K562 (cell line): ENCODE measurements around the gene DNAH8. TPM values are rescaled to one million over a fixed set of nuclear protein-coding genes. Genes with fewer than 3 reads are reported as not detected.

Experiments
- ATAC-seq: fragments of 200-7000 bp; cut with Tn5 transposase; 3 replicates; pipeline ENCODE4 v1.9.1; 2020; ENCODE audit warnings: moderate library complexity
- BruUV-seq: library from RNA; stranded (reverse); fragments of 400-500 nt; replicated peaks from 2 replicates; lab custom pipeline; 2021; lab: Mats Ljungman, UMichigan
- CTCF ChIA-PET: fragments of 300-600 bp; formaldehyde crosslinking; extraction: SDS; loops from one replicate; lab custom pipeline; 2021; ENCODE audit warnings: low intra/inter-chr PET ratio; lab: Yijun Ruan, JAX
- POLR2A ChIA-PET: fragments of 300-600, 350-650 bp; sonication (Branson Sonifier 250); formaldehyde crosslinking; extraction: SDS; loops from one replicate; lab custom pipeline; 2021; ENCODE audit warnings: antibody characterized with exemption, inconsistent platforms; lab: Yijun Ruan, JAX
- DNase-seq, 4 experiments: peaks; one replicate each; pipeline versions ENCODE4 v3.0.0 to v3.0.0-alpha.2; 2011 to 2018; ENCODE audit warnings: low spot score in 3 of 4, mixed read lengths in 3 of 4; ENCODE audit errors: extremely low read depth in 1 of 4
- FAIRE-seq: peaks from 2 replicates; lab custom pipeline; 2011; peaks lifted over from hg19 to GRCh38; lab: Jason Lieb, UNC
- H2AFZ ChIP-seq: 2 replicates; pipeline ENCODE4 v1.6.0; 2011; ENCODE audit warnings: low read depth, low read length, control low read depth, inconsistent platforms
- H3K27ac ChIP-seq: fragments of 200-600 bp; 3 replicates; pipeline ENCODE4 v1.8.0; 2011; ENCODE audit warnings: low read depth, mild to moderate bottlenecking, control low read depth, inconsistent platforms, low read length, moderate library complexity, mixed read lengths; ENCODE audit errors: extremely low read depth
- H3K27me3 ChIP-seq, 2 experiments: fragments of 300-600 bp in 1 of 2; 2 replicates in 1 of 2; 3 replicates in 1 of 2; pipeline versions ENCODE4 v1.6.0 to v1.8.0; 2011; ENCODE audit warnings: inconsistent platforms in 2 of 2, low read length in 2 of 2, mild to moderate bottlenecking in 1 of 2, mixed read lengths in 1 of 2, moderate library complexity in 1 of 2; ENCODE audit not compliant: control insufficient read depth in 2 of 2, insufficient read depth in 2 of 2
- H3K36me3 ChIP-seq: fragments of 300-600 bp; 3 replicates; pipeline ENCODE4 v1.8.0; 2011; ENCODE audit warnings: mild to moderate bottlenecking, low read length, inconsistent platforms; ENCODE audit not compliant: control insufficient read depth, insufficient read depth
- H3K4me1 ChIP-seq, 2 experiments: fragments of 200-600 bp in 1 of 2; replicated peaks in 1 of 2; 2 replicates in 1 of 2; 3 replicates in 1 of 2; pipeline versions ENCODE4 v1.5.1 to v1.8.0; 2011; ENCODE audit warnings: inconsistent platforms in 2 of 2, low read length in 2 of 2, mild to moderate bottlenecking in 1 of 2, mixed read lengths in 1 of 2, moderate library complexity in 1 of 2; ENCODE audit not compliant: control insufficient read depth in 2 of 2, insufficient read depth in 2 of 2
- H3K4me2 ChIP-seq: 2 replicates; pipeline ENCODE4 v1.6.1; 2011; ENCODE audit warnings: low read length, control low read depth, inconsistent platforms, mixed read lengths; ENCODE audit not compliant: insufficient read depth
- H3K4me3 ChIP-seq: fragments of 200-600 bp; sonication (generic), shearing (Covaris generic); 2 replicates; pipeline ENCODE4 v1.5.1; 2016; ENCODE audit warnings: control low read depth, inconsistent platforms
- H3K79me2 ChIP-seq: fragments of 200-600 bp; 3 replicates; pipeline ENCODE4 v1.8.0; 2011; ENCODE audit warnings: low read length, inconsistent platforms; ENCODE audit not compliant: control insufficient read depth, insufficient read depth
- H3K9ac ChIP-seq, 2 experiments: 2 replicates each; pipeline versions ENCODE4 v1.6.0 to v1.6.1; 2011; ENCODE audit warnings: low read depth in 2 of 2, low read length in 2 of 2, control low read depth in 1 of 2, inconsistent platforms in 1 of 2, mild to moderate bottlenecking in 1 of 2, mixed read lengths in 1 of 2; ENCODE audit not compliant: insufficient read depth in 1 of 2
- H3K9me1 ChIP-seq: one replicate; pipeline ENCODE4 v1.6.0; 2011; ENCODE audit warnings: inconsistent platforms, mild to moderate bottlenecking, low read length, moderate library complexity; ENCODE audit not compliant: control insufficient read depth, insufficient read depth
- H3K9me3 ChIP-seq: replicated peaks from 2 replicates; pipeline ENCODE4 v1.5.1; 2011; ENCODE audit warnings: low read depth, low read length, inconsistent platforms; ENCODE audit not compliant: control insufficient read depth, insufficient read depth
- H4K20me1 ChIP-seq: replicated peaks from 2 replicates; pipeline ENCODE4 v1.6.1; 2011; ENCODE audit warnings: low read length, inconsistent platforms, mixed read lengths; ENCODE audit not compliant: control insufficient read depth, insufficient read depth
- ATF3 ChIP-seq, 2 experiments: fragments of 450-650 bp in 1 of 2; sonication (generic) in 1 of 2; formaldehyde crosslinking in 1 of 2; IDR thresholded peaks in 1 of 2; conservative IDR thresholded peaks in 1 of 2; 2 replicates each; pipeline versions ENCODE4 v1.6.1 to v1.8.1; 2016 to 2023; ENCODE audit warnings: mild to moderate bottlenecking in 2 of 2, moderate library complexity in 2 of 2, inconsistent platforms in 1 of 2, missing genetic modification reagents in 1 of 2
- BDP1 ChIP-seq: IDR thresholded peaks from 3 replicates; pipeline ENCODE4 v1.6.1; 2011; ENCODE audit not compliant: insufficient read length, insufficient read depth
- CSDE1 ChIP-seq, 2 experiments: fragments of 450-650 bp; IDR thresholded peaks; 2 replicates each; pipeline ENCODE4 v1.6.1; 2016; ENCODE audit warnings: mild to moderate bottlenecking in 1 of 2
- ESRRA ChIP-seq: fragments of 450-650 bp; IDR thresholded peaks from 2 replicates; pipeline ENCODE4 v1.6.1; 2014; ENCODE audit warnings: low read depth, mild to moderate bottlenecking, moderate library complexity, borderline replicate concordance
- FUS ChIP-seq: fragments of 200-400 bp; formaldehyde crosslinking; optimal IDR thresholded peaks from 2 replicates; pipeline ENCODE3; 2017; ENCODE audit warnings: low read depth, low read length
- HNRNPUL1 ChIP-seq: fragments of 200-400 bp; formaldehyde crosslinking; IDR thresholded peaks from 2 replicates; pipeline ENCODE4 v1.6.1; 2017; ENCODE audit warnings: low read length
- HSF4 ChIP-seq: fragments of 250-450 bp; sonication (Bioruptor Pico); IDR thresholded peaks from 2 replicates; pipeline ENCODE4 v2.1.2; 2022; ENCODE audit warnings: mild to moderate bottlenecking, moderate library complexity, borderline replicate concordance
- KLF6 ChIP-seq: fragments of 250-450 bp; sonication (Bioruptor Pico); IDR thresholded peaks from 2 replicates; pipeline ENCODE4 v1.4.0; 2020; ENCODE audit warnings: mild to moderate bottlenecking, moderate library complexity, borderline replicate concordance
- LEF1 ChIP-seq: fragments of 450-650 bp; IDR thresholded peaks from 2 replicates; pipeline ENCODE4 v1.6.1; 2016; ENCODE audit warnings: mild to moderate bottlenecking
- MBD2 ChIP-seq: sonication (generic); IDR thresholded peaks from 2 replicates; pipeline ENCODE4 v1.6.1; 2016; ENCODE audit warnings: low read depth, borderline replicate concordance
- MXI1 ChIP-seq: IDR thresholded peaks from 2 replicates; pipeline ENCODE4 v1.6.1; 2011; ENCODE audit warnings: low read depth, mild to moderate bottlenecking, improper control_type of control experiment, low read length
- PHB ChIP-seq: fragments of 250-450 bp; sonication (Bioruptor Pico); IDR thresholded peaks from 2 replicates; pipeline ENCODE4 v1.5.0; 2021
- TEAD4 ChIP-seq, 2 experiments: sonication (generic) in 1 of 2; formaldehyde crosslinking in 1 of 2; IDR thresholded peaks; 2 replicates each; pipeline versions ENCODE4 v1.6.1 to v1.8.0; 2012 to 2022; ENCODE audit warnings: borderline replicate concordance in 1 of 2, inconsistent platforms in 1 of 2, low read length in 1 of 2, mild to moderate bottlenecking in 1 of 2, missing genetic modification reagents in 1 of 2
- TRIM24 ChIP-seq, 2 experiments: fragments of 450-650 bp; IDR thresholded peaks; 2 replicates each; pipeline ENCODE4 v1.6.1; 2016
- ZBTB2 ChIP-seq: fragments of 450-650 bp; IDR thresholded peaks from 2 replicates; pipeline ENCODE4 v1.6.1; 2016; ENCODE audit warnings: antibody characterized with exemption
- ZHX1 ChIP-seq: fragments of 150-350 bp; conservative IDR thresholded peaks from 2 replicates; pipeline ENCODE4 v1.6.1; 2014; ENCODE audit warnings: low read length
- ZNF134 ChIP-seq: fragments of 250-450 bp; sonication (Bioruptor Pico); conservative IDR thresholded peaks from 2 replicates; pipeline ENCODE4 v1.4.0; 2020
- ZNF23 ChIP-seq: fragments of 250-450 bp; sonication (Bioruptor Pico); IDR thresholded peaks from 2 replicates; pipeline ENCODE4 v1.4.0; 2020; ENCODE audit warnings: mild to moderate bottlenecking
- ZNF766 ChIP-seq: fragments of 200-800 bp; sonication (Bioruptor generic); conservative IDR thresholded peaks from 2 replicates; pipeline ENCODE4 v1.6.1; 2016; ENCODE audit warnings: missing genetic modification characterization, missing compliant biosample characterization
- WGBS: fragments of 100-300 bp; shearing (Covaris generic); methylation state at CpG from one replicate; pipeline ENCODE4 v1.1.6; 2016; ENCODE audit warnings: low coverage, mixed read lengths; ENCODE audit not compliant: insufficient coverage; ENCODE audit errors: missing lambda C conversion rate; 5-methylcytosine and 5-hydroxymethylcytosine counted together
- in situ Hi-C: fragments of 300-500 bp; cut with MboI; formaldehyde crosslinking; loops from 4 replicates; pipeline ENCODE4 v1.15.0; 2018; ENCODE audit warnings: inconsistent platforms, mixed read lengths
- intact Hi-C: fragments of 100-400 bp; cut with micrococcal nuclease; formaldehyde crosslinking; loops from 2 replicates; pipeline ENCODE4 v1.14.2; 2022
- polyA plus RNA-seq, 8 experiments: library from polyadenylated mRNA; depleted of rRNA in 4 of 8; stranded (reverse) in 5 of 8; unstranded in 3 of 8; fragments of >200 nt; fragmentation: Nextera tagmentation in 2 of 8; fragmentation: Illumina TruSeq in 1 of 8; extraction: Ambion mirVana in 2 of 8; extraction: Trizol in 1 of 8; gene quantifications; 2 replicates each; pipeline versions ENCODE4 v1.2.1 to v1.2.3, GENCODE V29; 2011 to 2014; ENCODE audit warnings: inconsistent platforms in 1 of 8, missing spikeins in 1 of 8
- total RNA-seq, 7 experiments: library from RNA; depleted of rRNA in 6 of 7; stranded (reverse); fragments of >200 nt in 6 of 7; fragmentation: Illumina TruSeq in 2 of 7; extraction: Trizol in 2 of 7; gene quantifications; 2 replicates each; pipeline versions ENCODE4 v1.2.1 to v1.2.3, GENCODE V29; 2011 to 2021; ENCODE audit warnings: low replicate concordance in 1 of 7

Gene DNAH8
- total and polyA plus RNA-seq, 9 of the 15 experiments (the other 6 are each of a cell fraction or from before 2014, with no cell fraction given), result 1.2 to 4.2 (median 2.9) TPM

GRCh38 chr6:38789256-38789655 lies 74.1 kb downstream of the DNAH8 start (continued):
- TF ChIP-seq ZHX1, result no peak
- no peak for TF ChIP-seq HSF4 (CRISPR knock-in tag)
- 0 out of 2 replicates have a peak, but pooled peaks have one; percentile 50 for TF ChIP-seq ZNF766

- no peaks in the 10 kb centered on the region for H3K79me2 ChIP-seq
- H3K9ac ChIP-seq, result no peak overlapping the region
- no peak overlapping the region for H3K4me3 ChIP-seq
- FAIRE-seq (no peak), DNase-seq (no peak), ATAC-seq (no peak)
- no peak overlapping the region for H2AFZ ChIP-seq
- no peaks in the 10 kb centered on the region for H3K9me3 ChIP-seq
- intact Hi-C loops (no loop called here), in situ Hi-C loops (no loop called here)
- H3K9me1 ChIP-seq, result no peaks in the 10 kb centered on the region
- H3K4me1 ChIP-seq, result peaks cover 8 to 24% of the 10 kb centered on the region in 2 experiments
- WGBS, result 70% methylated on average over 2 of the region's 2 CpGs
- ChIA-PET POLR2A (interaction anchor here (0.5 to 1.4 kb wide), 2 partner anchors 11 to 35 kb away, joined by 4 to 5 read pairs; no protein-coding TSS in a partner anchor), CTCF (no interaction called here)
- no TSS peak for BruUV-seq
- no peak overlapping the region for H3K4me2 ChIP-seq
- no peaks in the 10 kb centered on the region for H4K20me1 ChIP-seq
- H3K27ac ChIP-seq, result no peak overlapping the region
- H3K36me3 ChIP-seq, result peaks cover 3% of the 10 kb centered on the region; the same call in 1 of the 3 replicates
- H3K27me3 ChIP-seq, result no peaks in the 10 kb centered on the region
- TF ChIP-seq MBD2, result no peak
- TF ChIP-seq ATF3 (IDR thresholded peaks at IDR 0.05), result no peak
- TF ChIP-seq ATF3 (CRISPR knock-in tag; conservative IDR thresholded peaks at IDR 0.05), result no peak
- TF ChIP-seq CSDE1 (IDR thresholded peaks at IDR 0.05), result no peak
- no peak for TF ChIP-seq ZNF23 (CRISPR knock-in tag)
- no peak for TF ChIP-seq ZNF134
- TF ChIP-seq TRIM24 (IDR thresholded peaks at IDR 0.05), result no peak
- TF ChIP-seq HNRNPUL1, result no peak
- no peak for TF ChIP-seq LEF1
- TF ChIP-seq ESRRA, result no peak
- TF ChIP-seq MXI1, result no peak
- TF ChIP-seq TEAD4 (IDR thresholded peaks at IDR 0.05; ENCODE audit: low read length), result no peak
- TF ChIP-seq TEAD4 (CRISPR knock-in tag; IDR thresholded peaks at IDR 0.05; ENCODE audit: borderline replicate concordance), result no peak
- TF ChIP-seq ZBTB2, result no peak
- no peak for TF ChIP-seq PHB (CRISPR knock-in tag)
- no peak for TF ChIP-seq FUS
- no peak for TF ChIP-seq BDP1
- no peak for TF ChIP-seq KLF6 (CRISPR knock-in tag)
These were observed 77.2 kb downstream of the DNAH8 start for GRCh38 chr6:38792356-38792755.
